Cerebellar cortex (tissue), 1 donor: ENCODE measurements around the gene INPP4B.
"Not testable (repeated sequence)": the region's sequence is repeated elsewhere in the genome, so short reads cannot be mapped to it uniquely, and the experiment has no call there.

Experiments used
- DNase-seq: peaks from one replicate; pipeline ENCODE4 v3.0.0-alpha.2; 2015; ENCODE audit warnings: low spot score

INPP4B gene

GRCh38 chr4:142544594-142544993 is 301.5 kb downstream of the INPP4B start:
- no peak for DNase-seq

DNA sequence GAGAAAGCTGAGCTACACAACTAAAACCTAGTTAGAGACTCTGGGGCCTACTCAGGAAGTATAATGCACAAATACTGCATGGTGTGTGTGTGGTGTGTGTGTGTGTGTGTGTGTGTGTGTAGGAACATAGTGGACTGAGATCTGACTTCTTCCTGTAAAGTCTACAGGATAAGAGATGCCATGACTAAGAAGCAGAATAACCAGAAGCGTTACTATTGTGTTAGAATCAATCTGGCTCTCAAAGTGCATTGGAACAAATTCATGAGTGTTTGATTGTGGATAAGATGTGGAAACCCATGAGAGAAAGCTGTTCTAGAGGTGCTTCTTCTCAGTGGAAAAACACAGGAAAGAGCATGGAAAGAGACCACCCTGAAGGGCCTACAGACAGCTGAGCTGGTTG is 302.1 kb downstream of the INPP4B start:
- no peak for DNase-seq

DNA sequence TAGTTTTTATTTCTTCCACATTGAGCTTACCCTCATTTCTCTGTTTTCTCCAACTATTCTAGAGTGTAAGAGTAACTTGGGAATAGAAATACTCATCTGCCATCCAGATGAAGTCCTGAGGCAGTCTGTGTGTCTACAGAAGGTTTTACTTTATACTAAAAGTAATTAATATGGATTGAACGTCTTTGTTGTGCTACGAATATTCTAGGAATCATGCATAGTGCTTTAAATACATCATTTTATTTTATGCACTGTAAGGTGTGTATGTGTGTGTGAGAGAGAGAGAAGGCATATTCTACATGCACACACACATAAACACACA is 305.7 kb downstream of the INPP4B start:
- no peak for DNase-seq

DNA sequence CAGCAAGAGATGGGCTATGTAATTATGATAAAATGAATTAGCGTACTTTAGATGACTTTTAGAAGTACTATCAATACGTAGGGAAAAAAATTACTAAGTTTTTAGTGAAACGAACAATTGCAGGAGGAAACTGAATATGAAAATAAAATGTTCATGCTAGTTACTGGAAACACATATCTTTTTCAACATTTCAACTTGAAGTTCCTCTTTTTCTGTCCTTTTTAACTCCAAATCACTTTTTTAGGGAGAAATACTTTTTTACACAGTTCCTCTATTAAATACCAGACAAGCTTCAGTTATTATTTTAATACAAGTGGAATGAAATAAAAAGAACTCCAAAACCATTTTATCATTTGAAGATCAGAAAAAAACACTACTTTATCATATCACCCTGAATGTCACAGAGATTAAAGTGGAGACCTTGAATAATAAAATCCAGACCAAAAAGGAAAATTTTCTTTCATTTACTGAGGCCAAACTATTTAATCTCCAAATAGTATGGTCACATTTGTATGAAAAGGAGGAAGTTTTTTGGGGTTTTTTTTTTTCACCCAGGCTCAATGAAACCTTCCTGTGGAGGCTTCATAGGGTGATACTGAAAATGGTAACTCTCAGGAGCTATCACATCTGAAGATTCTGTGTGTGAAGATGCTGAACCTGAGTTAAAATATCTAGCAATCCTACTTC is 306.2 kb downstream of the INPP4B start:
- DNase-seq: no peak

GRCh38 chr4:142535009-142535408 is 311.1 kb downstream of the INPP4B start:
- no peak for DNase-seq

DNA sequence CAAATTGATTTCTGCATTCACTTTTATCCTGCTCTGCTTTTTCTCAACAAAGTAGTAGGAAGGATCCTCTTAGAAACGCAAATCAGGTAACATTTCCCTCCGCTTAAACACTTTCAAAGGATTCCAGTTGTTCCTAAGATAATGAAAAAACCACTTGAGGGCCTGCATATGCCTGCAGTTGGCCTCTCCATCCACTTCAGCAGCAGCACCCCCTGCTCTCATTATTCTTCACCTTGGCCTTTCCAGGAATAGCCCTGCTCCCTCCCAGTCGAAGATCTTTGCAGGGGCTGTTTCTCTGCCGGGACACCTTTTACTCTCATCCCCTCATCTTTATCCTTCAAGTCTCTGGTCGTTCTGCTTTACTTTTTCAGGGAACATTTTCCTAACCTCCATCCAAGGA is 314.0 kb downstream of the INPP4B start:
- no peak for DNase-seq

DNA sequence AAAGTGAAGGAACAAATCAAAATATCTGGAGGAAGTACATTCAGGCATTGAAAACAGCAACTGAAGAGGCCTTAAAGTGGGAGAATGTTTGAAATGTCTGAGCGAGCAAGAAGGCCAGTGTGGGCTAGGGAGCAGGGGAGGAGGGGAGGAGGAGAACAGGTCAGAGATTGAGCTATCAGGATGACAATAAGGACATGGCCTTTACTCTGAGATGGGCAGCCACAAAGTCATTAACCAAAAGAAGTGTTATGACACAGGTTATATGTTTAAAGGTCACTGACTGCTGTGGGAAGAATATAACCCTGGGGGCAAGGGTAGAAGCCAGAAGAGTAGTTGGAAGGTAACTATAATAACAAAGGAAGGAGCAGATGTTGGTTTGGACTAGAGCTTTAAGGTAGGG is 315.4 kb downstream of the INPP4B start:
- no peak for DNase-seq

DNA sequence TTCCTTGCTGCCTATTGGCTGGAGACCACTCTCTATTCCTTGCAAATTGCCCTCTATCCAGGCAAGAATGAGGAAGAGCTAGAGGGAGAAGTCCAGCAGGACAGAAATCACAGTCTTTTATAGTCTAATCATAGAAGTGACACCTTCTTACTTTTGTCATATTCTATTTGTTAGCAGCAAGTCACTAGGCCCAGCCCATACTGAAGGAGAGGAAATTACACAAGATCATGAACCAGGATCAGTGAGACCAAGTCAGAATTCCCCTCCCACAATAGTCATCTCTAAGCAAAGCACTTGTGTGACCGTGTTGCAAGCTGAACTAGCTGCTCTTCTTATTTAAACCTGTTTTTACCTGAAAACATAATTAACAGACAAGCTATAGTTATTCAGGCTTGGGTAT is 317.7 kb downstream of the INPP4B start:
- DNase-seq: no peak

- no peak for DNase-seq
These were observed 323.0 kb downstream of the INPP4B start for GRCh38 chr4:142523111-142523510.

DNA sequence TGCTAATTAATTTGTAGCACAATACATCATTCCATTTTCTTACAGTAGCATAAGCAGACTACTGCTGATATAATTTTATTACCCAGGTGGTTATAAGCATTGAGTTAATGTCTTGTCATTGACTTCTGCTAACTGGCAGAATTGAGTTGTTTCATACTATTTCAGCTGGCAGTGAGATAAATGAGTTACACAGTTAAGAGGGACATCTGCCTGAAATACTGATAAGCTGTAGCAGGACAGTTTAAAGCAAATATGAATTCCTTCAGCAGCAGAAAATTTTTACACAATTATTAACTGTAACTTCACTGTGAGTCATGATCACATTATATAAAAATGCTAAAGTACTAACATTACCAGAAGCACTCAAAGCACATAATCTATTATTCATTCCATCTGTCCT is 326.8 kb downstream of the INPP4B start:
- no peak for DNase-seq

- DNase-seq: no peak
These were observed 329.2 kb downstream of the INPP4B start for GRCh38 chr4:142516686-142517526.

GRCh38 chr4:142512161-142512560 is 333.9 kb downstream of the INPP4B start:
- no peak for DNase-seq

DNA sequence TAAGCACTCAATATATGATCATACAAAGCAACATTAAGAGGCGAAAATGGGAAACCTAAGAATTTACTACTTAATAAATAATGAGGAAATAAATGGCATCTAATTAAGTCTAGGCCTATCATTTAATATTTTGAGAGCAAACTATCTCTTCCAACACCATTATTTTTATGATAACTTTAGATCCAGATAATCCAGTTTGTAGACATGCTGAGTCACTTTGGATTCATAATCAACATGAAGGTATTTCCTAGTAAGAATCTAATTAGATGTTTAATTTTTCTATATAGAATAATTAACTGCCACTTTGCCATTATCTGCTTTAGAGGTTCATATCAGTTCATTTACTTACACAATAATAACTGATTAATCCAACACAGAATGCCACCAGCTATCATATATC is 336.2 kb downstream of the INPP4B start:
- no peak for DNase-seq

- not testable (repeated sequence) for DNase-seq
These were observed 336.7 kb downstream of the INPP4B start for GRCh38 chr4:142509381-142509780.

DNA sequence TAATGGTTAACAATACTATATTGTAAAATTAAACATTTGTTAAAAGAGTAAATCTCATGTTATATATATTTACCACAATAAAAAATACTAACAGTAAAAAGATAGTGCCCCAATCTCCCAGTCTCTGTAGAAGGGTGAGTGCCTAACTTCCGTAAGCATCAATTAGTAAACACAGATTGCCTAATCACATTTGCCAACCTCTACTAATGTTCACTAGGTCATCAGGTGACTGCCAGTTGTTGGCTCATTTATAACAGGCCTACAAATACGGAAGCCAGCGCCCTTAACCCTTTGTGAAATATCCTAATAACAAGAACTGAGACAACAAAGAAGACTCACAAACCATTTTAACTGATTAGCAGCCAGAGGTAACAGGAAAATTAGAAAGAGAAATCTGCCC is 345.1 kb downstream of the INPP4B start:
- no peak for DNase-seq

DNA sequence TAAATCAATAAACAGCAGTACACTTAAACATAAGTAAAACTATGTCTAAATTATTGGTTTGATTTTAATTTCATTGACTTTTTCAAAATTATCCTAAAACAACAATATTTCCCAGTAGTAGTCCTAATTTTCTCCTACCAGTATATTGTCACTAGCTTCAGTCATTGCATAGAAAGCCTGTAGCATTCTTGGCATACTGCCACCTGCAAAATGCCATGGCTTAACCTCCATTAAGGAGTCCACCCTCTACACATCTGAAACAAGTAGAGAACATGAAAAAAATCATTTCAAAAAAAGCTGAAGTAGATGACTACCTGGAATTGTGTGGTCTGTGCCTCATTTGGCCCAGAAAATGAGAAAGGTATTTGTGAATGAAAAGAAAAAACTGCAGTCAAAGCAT is 348.5 kb downstream of the INPP4B start:
- DNase-seq: no peak

GRCh38 chr4:142493255-142494110 is 352.6 kb downstream of the INPP4B start:
- no peak for DNase-seq

- DNase-seq: no peak
These were observed 360.6 kb downstream of the INPP4B start for GRCh38 chr4:142485452-142485851.

DNA sequence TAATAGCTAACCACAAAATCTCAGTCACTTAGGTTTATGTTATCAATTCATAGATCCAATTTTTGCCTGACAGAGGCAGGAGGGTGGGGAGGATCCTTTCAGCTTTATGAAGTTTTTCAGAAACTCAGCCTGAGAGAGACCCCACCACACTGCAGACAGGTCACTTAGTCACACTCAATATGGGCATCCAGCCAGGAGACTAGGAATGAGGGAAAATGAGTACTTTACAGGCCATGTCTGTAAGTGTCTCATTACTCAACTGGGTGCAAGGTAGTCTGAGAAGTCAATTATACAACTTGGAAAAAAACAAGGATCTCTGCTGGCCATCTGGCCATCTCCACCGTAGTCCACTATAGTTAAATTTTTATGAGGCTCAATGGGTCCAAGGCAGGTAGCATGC is 365.9 kb downstream of the INPP4B start:
- DNase-seq: no peak

- DNase-seq: no peak
These were observed 370.4 kb downstream of the INPP4B start for GRCh38 chr4:142475663-142476062.

DNA sequence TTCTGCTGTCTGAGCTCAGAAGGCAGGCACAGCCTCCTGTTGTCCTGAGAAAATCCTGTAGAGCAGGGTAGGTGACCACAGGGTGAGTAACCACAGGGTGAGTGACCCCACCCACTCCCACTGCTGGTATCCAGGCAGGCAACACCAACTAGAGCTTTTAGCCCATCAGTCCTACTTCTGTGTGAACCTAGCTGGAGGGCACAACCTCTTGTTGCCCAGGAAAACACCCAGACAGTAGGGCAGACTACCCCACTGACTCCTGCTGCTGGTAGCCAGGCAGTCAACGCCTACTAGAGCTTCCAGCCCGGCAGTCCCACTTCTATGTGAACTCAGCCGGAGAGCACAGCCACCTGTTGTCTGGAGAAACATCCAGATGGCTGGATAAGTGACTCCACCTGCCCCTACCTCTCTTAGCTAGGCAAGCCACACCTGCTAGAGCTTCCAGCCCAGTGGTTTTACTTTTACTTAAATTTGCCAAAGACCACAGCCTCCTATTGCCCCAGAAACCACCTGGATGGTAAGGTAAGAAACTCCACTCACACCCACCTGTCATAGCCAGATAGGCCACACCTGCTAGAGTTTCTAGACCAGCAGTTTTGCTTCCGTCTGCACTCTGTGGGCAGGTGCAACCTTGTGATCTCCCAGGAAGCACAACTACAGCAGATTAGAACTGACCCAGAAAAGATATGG is 371.6 kb downstream of the INPP4B start:
- no peak for DNase-seq

- no peak for DNase-seq
These were observed 372.2 kb downstream of the INPP4B start for GRCh38 chr4:142473960-142474338.
